RWPE2 (cell line): ENCODE results near the gene ZFAND3.

Experiments
- ATAC-seq: fragments of 200-7000 bp; cut with Tn5 transposase; 3 replicates; pipeline ENCODE4 v1.9.1; 2021; ENCODE audit warnings: low read depth
- DNase-seq: peaks from one replicate; pipeline ENCODE4 v3.0.0-alpha.2; 2020; ENCODE audit warnings: low spot score
- H3K27ac ChIP-seq: fragments of 450-650 bp; 2 replicates; pipeline ENCODE4 v1.5.1; 2017; ENCODE audit warnings: mild to moderate bottlenecking; ENCODE audit not compliant: poor library complexity, severe bottlenecking
- H3K27me3 ChIP-seq: fragments of 250-450 bp; sonication (Bioruptor Pico); 2 replicates; pipeline ENCODE4 v1.5.1; 2021; ENCODE audit warnings: mild to moderate bottlenecking, moderate library complexity; ENCODE audit not compliant: insufficient read depth, poor library complexity, severe bottlenecking
- H3K36me3 ChIP-seq: fragments of 250-450 bp; sonication (Bioruptor Pico); 2 replicates; pipeline ENCODE4 v1.5.1; 2020; ENCODE audit warnings: low read depth, mild to moderate bottlenecking, moderate library complexity
- H3K4me1 ChIP-seq: fragments of 250-450 bp; sonication (Bioruptor Pico); 2 replicates; pipeline ENCODE4 v1.5.1; 2021; ENCODE audit warnings: mild to moderate bottlenecking, moderate library complexity; ENCODE audit not compliant: insufficient read depth, poor library complexity, severe bottlenecking
- H3K4me3 ChIP-seq: fragments of 250-450 bp; sonication (Bioruptor Pico); 2 replicates; pipeline ENCODE4 v1.5.1; 2021; ENCODE audit warnings: mild to moderate bottlenecking, moderate library complexity; ENCODE audit not compliant: severe bottlenecking
- H3K9me3 ChIP-seq: fragments of 250-450 bp; sonication (Bioruptor Pico); 2 replicates; pipeline ENCODE4 v1.5.1; 2021; ENCODE audit warnings: mild to moderate bottlenecking, moderate library complexity; ENCODE audit not compliant: severe bottlenecking
- TF ChIP-seq, protein P1 (sequence below): fragments of 450-650 bp; IDR thresholded peaks from one replicate; pipeline ENCODE4 v1.5.1; 2017; ENCODE audit warnings: mild to moderate bottlenecking, moderate library complexity; ENCODE audit not compliant: poor library complexity, severe bottlenecking

Gene ZFAND3

DNA sequence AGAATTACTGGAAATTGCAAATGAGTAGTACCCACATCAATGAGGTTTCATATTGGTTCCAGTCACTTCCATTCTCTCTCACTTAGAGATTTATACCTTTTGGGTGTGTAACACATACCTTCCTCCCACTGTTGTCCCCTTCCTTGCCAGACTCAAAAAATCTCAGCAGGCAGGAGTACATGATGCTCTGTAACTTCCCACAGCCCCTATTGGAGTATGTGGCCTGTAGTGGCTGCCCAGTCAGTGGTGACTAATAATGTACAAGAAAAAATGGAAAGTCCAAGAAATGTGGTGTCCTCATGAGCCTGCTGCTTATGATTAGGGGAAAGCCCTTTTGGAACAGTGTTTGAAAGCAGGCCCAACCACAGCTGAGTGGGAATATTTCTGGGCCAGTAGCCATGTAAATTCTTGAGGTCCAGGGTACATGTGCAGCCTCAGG is 312.0 kb downstream of the ZFAND3 start:
- peaks cover 7% of the 10 kb centered on the region; the same call in 1 of the 2 replicates for H3K36me3 ChIP-seq
- H3K4me1 ChIP-seq, result peaks cover 2% of the 10 kb centered on the region
- peak; percentile 57 for ATAC-seq
- H3K27ac ChIP-seq, result no peak overlapping the region
- H3K27me3 ChIP-seq, result no peaks in the 10 kb centered on the region
- TF ChIP-seq, protein P1, sequence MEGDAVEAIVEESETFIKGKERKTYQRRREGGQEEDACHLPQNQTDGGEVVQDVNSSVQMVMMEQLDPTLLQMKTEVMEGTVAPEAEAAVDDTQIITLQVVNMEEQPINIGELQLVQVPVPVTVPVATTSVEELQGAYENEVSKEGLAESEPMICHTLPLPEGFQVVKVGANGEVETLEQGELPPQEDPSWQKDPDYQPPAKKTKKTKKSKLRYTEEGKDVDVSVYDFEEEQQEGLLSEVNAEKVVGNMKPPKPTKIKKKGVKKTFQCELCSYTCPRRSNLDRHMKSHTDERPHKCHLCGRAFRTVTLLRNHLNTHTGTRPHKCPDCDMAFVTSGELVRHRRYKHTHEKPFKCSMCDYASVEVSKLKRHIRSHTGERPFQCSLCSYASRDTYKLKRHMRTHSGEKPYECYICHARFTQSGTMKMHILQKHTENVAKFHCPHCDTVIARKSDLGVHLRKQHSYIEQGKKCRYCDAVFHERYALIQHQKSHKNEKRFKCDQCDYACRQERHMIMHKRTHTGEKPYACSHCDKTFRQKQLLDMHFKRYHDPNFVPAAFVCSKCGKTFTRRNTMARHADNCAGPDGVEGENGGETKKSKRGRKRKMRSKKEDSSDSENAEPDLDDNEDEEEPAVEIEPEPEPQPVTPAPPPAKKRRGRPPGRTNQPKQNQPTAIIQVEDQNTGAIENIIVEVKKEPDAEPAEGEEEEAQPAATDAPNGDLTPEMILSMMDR, result no peak
- no peaks in the 10 kb centered on the region for H3K9me3 ChIP-seq
- no peak overlapping the region for H3K4me3 ChIP-seq
- no peak for DNase-seq

DNA sequence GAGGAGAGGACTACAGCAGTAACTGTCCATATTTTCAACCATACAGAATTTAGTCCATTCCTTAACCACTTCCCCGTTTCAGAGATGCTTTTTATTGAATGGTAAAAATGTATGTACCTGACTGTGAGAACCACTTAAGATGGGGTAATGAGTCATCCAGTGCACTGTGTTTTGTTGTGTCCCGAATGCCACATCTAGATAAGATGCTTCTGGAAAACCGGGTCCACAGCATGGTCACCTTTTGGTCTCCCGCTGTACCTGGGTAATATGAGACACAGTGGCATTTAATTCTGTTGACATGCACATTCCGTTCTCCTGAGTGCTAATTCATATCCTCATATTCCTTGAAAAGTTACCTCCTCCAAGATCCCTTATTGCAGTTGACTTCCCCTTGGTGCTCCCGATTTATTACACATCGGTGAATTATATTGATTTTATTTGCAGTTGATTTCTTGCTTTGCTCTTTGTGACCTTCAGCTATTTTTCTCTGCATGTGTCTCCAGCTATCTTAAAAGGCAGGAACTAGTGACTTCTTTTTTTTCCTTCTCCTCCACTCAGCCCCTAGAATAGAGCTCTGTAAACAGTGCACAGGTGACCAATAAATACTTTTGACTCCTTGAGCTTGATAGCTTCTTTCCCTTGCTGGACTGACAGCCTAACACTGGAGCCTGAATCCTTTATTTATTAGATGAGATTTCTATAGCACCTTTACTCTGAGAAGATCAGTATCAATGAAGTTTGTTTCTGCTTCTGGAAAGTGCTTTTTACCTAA is 314.6 kb downstream of the ZFAND3 start:
- Histone ChIP-seq H3K27ac (no peak overlapping the region), H3K9me3 (no peaks in the 10 kb centered on the region), H3K27me3 (no peaks in the 10 kb centered on the region), H3K4me3 (no peak overlapping the region), H3K36me3 (peaks cover 4% of the 10 kb centered on the region; the same call in 1 of the 2 replicates), H3K4me1 (peaks cover 2% of the 10 kb centered on the region)
- TF ChIP-seq, protein P1, result no peak
- ATAC-seq, result no peak
- no peak for DNase-seq

DNA sequence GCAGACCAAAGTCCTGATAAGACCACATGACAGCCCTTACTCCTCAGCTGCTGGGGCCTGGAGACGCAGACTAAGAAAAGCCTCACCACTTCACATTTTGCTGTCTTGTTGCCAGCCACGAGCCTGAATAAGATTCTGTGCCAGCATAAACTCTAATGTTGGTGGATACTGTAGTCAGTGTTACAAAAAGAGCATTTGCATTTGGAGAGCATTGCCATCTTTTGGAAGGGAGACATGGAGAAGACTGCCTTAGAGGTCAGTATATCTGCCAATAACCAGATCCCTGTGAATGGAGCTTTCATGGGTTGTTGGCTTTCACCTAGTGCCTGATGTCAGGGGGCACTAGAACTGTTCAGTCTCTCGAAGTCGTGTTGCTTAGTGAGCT is 315.2 kb downstream of the ZFAND3 start:
- Histone ChIP-seq H3K4me3 (no peak overlapping the region), H3K27me3 (no peaks in the 10 kb centered on the region), H3K27ac (no peak overlapping the region), H3K36me3 (peaks cover 4% of the 10 kb centered on the region; the same call in 1 of the 2 replicates), H3K9me3 (no peaks in the 10 kb centered on the region), H3K4me1 (peaks cover 2% of the 10 kb centered on the region)
- DNase-seq, result no peak
- ATAC-seq, result no peak
- TF ChIP-seq, protein P1, result no peak

DNA sequence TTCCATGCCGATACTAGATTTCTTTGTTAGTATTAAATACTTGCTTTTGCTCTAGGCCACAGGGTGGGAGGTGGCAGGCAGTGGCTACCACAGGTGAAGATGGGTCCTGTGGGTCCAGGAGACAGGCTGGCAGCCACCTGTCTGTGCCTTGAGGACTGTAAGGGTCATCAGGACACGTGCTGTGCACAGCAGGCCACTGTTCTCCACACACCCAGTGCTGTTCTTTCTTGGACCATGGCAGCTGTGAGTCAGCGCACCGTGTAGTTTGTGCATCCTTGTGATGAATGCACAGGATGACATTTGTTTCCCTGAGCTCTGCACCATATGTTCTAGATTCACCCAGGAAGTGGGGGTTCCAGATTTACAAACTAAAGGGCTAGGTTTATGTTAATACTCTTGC is 317.0 kb downstream of the ZFAND3 start:
- ATAC-seq, result no peak
- Histone ChIP-seq H3K4me3 (no peak overlapping the region), H3K27ac (no peak overlapping the region), H3K36me3 (peaks cover 4% of the 10 kb centered on the region; the same call in 1 of the 2 replicates), H3K27me3 (no peaks in the 10 kb centered on the region), H3K9me3 (no peaks in the 10 kb centered on the region), H3K4me1 (no peaks in the 10 kb centered on the region)
- TF ChIP-seq, protein P1, result no peak
- DNase-seq, result no peak
